PC-3 (cell line): Measurements from ENCODE around the gene KRTAP12-4. TPM values are rescaled to one million over a fixed set of nuclear protein-coding genes. Genes with fewer than 3 reads are reported as not detected.

ENCODE experiments used
- ATAC-seq: fragments of 200-7000 bp; cut with Tn5 transposase; 2 replicates; pipeline ENCODE4 v1.9.1; 2020; ENCODE audit warnings: mild to moderate bottlenecking, moderate library complexity
- BruUV-seq: library from RNA; stranded (reverse); fragments of 400-500 nt; replicated peaks from 2 replicates; lab custom pipeline; 2021; lab: Mats Ljungman, UMichigan
- CTCF ChIA-PET: fragments of 300-600 bp; sonication (Branson Sonifier 250); formaldehyde crosslinking; loops from one replicate; lab custom pipeline; 2022; ENCODE audit warnings: antibody characterized with exemption; lab: Charles Lee
- POLR2A ChIA-PET: fragments of 300-600 bp; sonication (Branson Sonifier 250); formaldehyde crosslinking; loops from one replicate; lab custom pipeline; 2022; ENCODE audit warnings: antibody characterized with exemption; ENCODE audit not compliant: unreplicated experiment; lab: Charles Lee
- DNase-seq: peaks from one replicate; pipeline ENCODE4 v3.0.0-alpha.2; 2015
- H2AFZ ChIP-seq: fragments of 300-600 bp; sonication (generic); 2 replicates; pipeline ENCODE4 v1.6.0; 2016; ENCODE audit warnings: antibody characterized with exemption, low read length
- H3F3A ChIP-seq: fragments of 300-600 bp; sonication (generic); one replicate; pipeline ENCODE4 v1.6.0; 2017; ENCODE audit warnings: antibody characterized with exemption, low read length, control low read depth, mild to moderate bottlenecking; ENCODE audit not compliant: unreplicated experiment
- H3K27ac ChIP-seq: fragments of 300-600 bp; sonication (generic); 2 replicates; pipeline ENCODE4 v1.5.1; 2016; ENCODE audit warnings: mild to moderate bottlenecking, low read length
- H3K27me3 ChIP-seq: fragments of 300-600 bp; sonication (generic); 2 replicates; pipeline ENCODE4 v1.6.1; 2016; ENCODE audit warnings: low read length, mixed read lengths
- H3K36me3 ChIP-seq: fragments of 300-600 bp; sonication (generic); 2 replicates; pipeline ENCODE4 v1.6.1; 2016; ENCODE audit warnings: low read depth, mixed run types, low read length, mixed read lengths
- H3K4me1 ChIP-seq: fragments of 300-600 bp; sonication (generic); 2 replicates; pipeline ENCODE4 v1.5.1; 2016; ENCODE audit warnings: low read length; ENCODE audit not compliant: insufficient read depth
- H3K4me2 ChIP-seq: fragments of 300-600 bp; sonication (generic); 2 replicates; pipeline ENCODE4 v1.6.0; 2016; ENCODE audit warnings: low read length
- H3K4me3 ChIP-seq: fragments of 300-600 bp; sonication (generic); 2 replicates; pipeline ENCODE4 v1.5.1; 2016; ENCODE audit warnings: mild to moderate bottlenecking, low read length, mixed read lengths
- H3K79me2 ChIP-seq: fragments of 300-600 bp; sonication (generic); 2 replicates; pipeline ENCODE4 v1.6.1; 2017; ENCODE audit warnings: low read length, mixed read lengths
- H3K9ac ChIP-seq: fragments of 300-600 bp; sonication (generic); 2 replicates; pipeline ENCODE4 v1.6.0; 2016; ENCODE audit warnings: mild to moderate bottlenecking, low read length
- H3K9me2 ChIP-seq: fragments of 300-600 bp; sonication (generic); replicated peaks from 2 replicates; pipeline ENCODE4 v1.6.1; 2016; ENCODE audit warnings: mixed run types, low read length, mixed read lengths
- H3K9me3 ChIP-seq: fragments of 300-600 bp; sonication (generic); 2 replicates; pipeline ENCODE4 v1.6.1; 2016; ENCODE audit warnings: low read length, mixed read lengths
- H4K20me1 ChIP-seq: fragments of 300-600 bp; sonication (generic); 2 replicates; pipeline ENCODE4 v1.6.1; 2016; ENCODE audit warnings: low read length, mixed read lengths
- EZH2 ChIP-seq: fragments of 300-600 bp; sonication (generic); IDR thresholded peaks from one replicate; pipeline ENCODE4 v1.6.1; 2017; ENCODE audit warnings: antibody characterized with exemption, mild to moderate bottlenecking, low read length; ENCODE audit not compliant: unreplicated experiment
- EZH2phosphoT487 ChIP-seq: fragments of 300-600 bp; sonication (generic); IDR thresholded peaks from 2 replicates; pipeline ENCODE4 v1.6.1; 2018; ENCODE audit warnings: mild to moderate bottlenecking, antibody characterized with exemption, low read length, borderline replicate concordance
- intact Hi-C: fragments of 100-400 bp; cut with micrococcal nuclease; formaldehyde crosslinking; loops from 2 replicates; pipeline ENCODE4 v1.9.0; 2023
- total RNA-seq: library from RNA; depleted of rRNA; stranded (reverse); fragments of >200 nt; gene quantifications from 2 replicates; pipeline ENCODE4 v1.2.3, GENCODE V29; 2014
- TF ChIP-seq, protein P1 (sequence below): fragments of 300-600 bp; sonication (generic); conservative IDR thresholded peaks from 2 replicates; pipeline ENCODE4 v1.5.1; 2017; ENCODE audit warnings: antibody characterized with exemption, low read depth, mild to moderate bottlenecking, low read length

KRTAP12-4 gene
- total RNA-seq, 1 experiment from 2014 or later, result not detected

DNA sequence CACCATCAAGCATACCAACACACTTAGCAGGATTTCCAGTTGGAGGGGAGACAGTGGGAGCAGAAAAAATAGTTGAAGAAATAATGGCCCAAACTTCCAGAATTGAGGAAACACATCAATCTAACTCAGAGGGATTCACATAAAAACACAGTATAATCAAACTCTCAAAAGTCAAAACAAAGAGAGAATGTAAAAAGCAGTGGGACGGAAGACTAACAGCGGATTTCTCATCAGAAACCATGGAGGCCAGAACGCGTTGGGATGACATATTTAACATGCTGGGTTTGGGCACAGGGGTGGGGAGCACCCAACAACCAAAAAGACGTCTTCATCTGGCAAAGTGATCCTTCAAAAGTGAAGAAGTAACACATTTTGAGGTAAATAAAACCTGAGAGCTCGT is 34.6 kb downstream of the KRTAP12-4 start:
- BruUV-seq, result no TSS peak
- no peak overlapping the region for H2AFZ ChIP-seq
- H3K4me3 ChIP-seq, result no peak overlapping the region
- no peak for DNase-seq
- no peak for ATAC-seq
- no peaks in the 10 kb centered on the region for H4K20me1 ChIP-seq
- ChIA-PET CTCF (interaction anchor here (1.2 kb wide), 1 partner anchor 123 kb away, joined by 5 read pairs; no protein-coding TSS in a partner anchor), POLR2A (no interaction called here)
- H3K79me2 ChIP-seq, result no peaks in the 10 kb centered on the region
- H3K27ac ChIP-seq, result no peak overlapping the region
- no peaks in the 10 kb centered on the region for H3F3A ChIP-seq
- no peak for TF ChIP-seq EZH2
- no peak for TF ChIP-seq EZH2phosphoT487
- TF ChIP-seq, protein P1, sequence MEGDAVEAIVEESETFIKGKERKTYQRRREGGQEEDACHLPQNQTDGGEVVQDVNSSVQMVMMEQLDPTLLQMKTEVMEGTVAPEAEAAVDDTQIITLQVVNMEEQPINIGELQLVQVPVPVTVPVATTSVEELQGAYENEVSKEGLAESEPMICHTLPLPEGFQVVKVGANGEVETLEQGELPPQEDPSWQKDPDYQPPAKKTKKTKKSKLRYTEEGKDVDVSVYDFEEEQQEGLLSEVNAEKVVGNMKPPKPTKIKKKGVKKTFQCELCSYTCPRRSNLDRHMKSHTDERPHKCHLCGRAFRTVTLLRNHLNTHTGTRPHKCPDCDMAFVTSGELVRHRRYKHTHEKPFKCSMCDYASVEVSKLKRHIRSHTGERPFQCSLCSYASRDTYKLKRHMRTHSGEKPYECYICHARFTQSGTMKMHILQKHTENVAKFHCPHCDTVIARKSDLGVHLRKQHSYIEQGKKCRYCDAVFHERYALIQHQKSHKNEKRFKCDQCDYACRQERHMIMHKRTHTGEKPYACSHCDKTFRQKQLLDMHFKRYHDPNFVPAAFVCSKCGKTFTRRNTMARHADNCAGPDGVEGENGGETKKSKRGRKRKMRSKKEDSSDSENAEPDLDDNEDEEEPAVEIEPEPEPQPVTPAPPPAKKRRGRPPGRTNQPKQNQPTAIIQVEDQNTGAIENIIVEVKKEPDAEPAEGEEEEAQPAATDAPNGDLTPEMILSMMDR, result no peak
- no peak overlapping the region for H3K9ac ChIP-seq
- peaks cover 13% of the 10 kb centered on the region for H3K9me3 ChIP-seq
- H3K4me1 ChIP-seq, result no peaks in the 10 kb centered on the region
- H3K36me3 ChIP-seq, result no peaks in the 10 kb centered on the region
- no peaks in the 10 kb centered on the region for H3K27me3 ChIP-seq
- no peaks in the 10 kb centered on the region for H3K9me2 ChIP-seq
- H3K4me2 ChIP-seq, result no peak overlapping the region
- intact Hi-C loops, result no loop called here

DNA sequence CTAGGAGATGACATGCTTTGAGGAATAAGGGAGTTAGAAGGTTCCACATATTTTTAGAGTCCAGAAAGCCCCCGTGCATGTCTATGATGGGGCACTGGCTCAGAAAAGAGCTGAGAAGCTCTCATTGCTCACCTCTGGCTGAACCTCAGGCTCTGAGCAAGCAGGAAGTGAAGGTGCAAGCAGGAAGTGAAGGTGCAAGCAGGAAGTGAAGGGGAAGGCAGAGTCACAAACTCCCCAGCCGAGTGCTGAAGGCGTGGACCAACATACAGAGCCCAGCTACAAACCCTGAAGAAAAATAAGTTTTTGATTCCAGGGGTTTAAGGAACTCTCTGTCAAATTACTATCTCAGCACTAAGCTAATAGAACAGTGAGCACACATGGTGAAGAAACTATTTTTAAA is 35.5 kb downstream of the KRTAP12-4 start:
- BruUV-seq, result no TSS peak
- H4K20me1 ChIP-seq, result no peaks in the 10 kb centered on the region
- H2AFZ ChIP-seq, result no peak overlapping the region
- H3K4me3 ChIP-seq, result no peak overlapping the region
- H3K9ac ChIP-seq, result no peak overlapping the region
- H3K9me2 ChIP-seq, result no peaks in the 10 kb centered on the region
- CTCF ChIA-PET, result interaction anchor here (1.2 kb wide), 1 partner anchor 124 kb away, joined by 5 read pairs; no protein-coding TSS in a partner anchor
- H3F3A ChIP-seq, result no peaks in the 10 kb centered on the region
- POLR2A ChIA-PET, result no interaction called here
- DNase-seq, result peak; percentile 19
- no peaks in the 10 kb centered on the region for H3K27me3 ChIP-seq
- peaks cover 13% of the 10 kb centered on the region for H3K9me3 ChIP-seq
- H3K4me1 ChIP-seq, result no peaks in the 10 kb centered on the region
- no peak overlapping the region for H3K27ac ChIP-seq
- TF ChIP-seq EZH2, result no peak
- intact Hi-C loops, result loop anchor here (1.0 kb wide), 1 partner anchor 174 kb away; no protein-coding TSS in a partner anchor
- no peaks in the 10 kb centered on the region for H3K36me3 ChIP-seq
- H3K79me2 ChIP-seq, result no peaks in the 10 kb centered on the region
- peak; percentile 29; the same call in 1 of the 2 replicates for ATAC-seq
- no peak overlapping the region for H3K4me2 ChIP-seq

DNA sequence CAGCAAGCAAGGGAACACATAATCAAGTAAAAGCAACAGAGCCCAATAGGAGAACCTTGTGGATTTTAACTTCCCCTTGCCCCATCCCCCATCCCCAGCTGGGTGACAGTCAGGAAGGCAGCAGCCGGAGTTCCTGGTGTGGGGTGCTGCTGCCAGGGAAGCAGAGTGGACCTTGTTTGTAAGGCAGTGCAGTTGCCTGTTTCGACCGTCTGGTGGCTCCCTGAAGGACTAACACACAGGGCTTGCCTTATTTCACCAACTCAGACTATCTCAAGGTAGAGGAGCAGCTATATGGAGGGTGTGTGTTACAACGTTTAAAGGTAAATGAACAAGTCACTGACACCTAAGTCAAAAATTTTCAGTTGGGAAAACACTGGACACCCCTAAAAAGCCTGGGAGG is 36.0 kb downstream of the KRTAP12-4 start:
- H2AFZ ChIP-seq, result no peak overlapping the region
- H3K27me3 ChIP-seq, result no peaks in the 10 kb centered on the region
- H3K79me2 ChIP-seq, result no peaks in the 10 kb centered on the region
- no peak overlapping the region for H3K27ac ChIP-seq
- ChIA-PET CTCF (interaction anchor here (1.2 kb wide), 1 partner anchor 124 kb away, joined by 5 read pairs; no protein-coding TSS in a partner anchor), POLR2A (no interaction called here)
- intact Hi-C loops, result loop anchor here (1.0 kb wide), 1 partner anchor 175 kb away; no protein-coding TSS in a partner anchor
- H3K4me2 ChIP-seq, result no peak overlapping the region
- no peaks in the 10 kb centered on the region for H3K4me1 ChIP-seq
- TF ChIP-seq, protein P1, result peak; percentile 47
- TF ChIP-seq EZH2, result no peak
- H4K20me1 ChIP-seq, result no peaks in the 10 kb centered on the region
- H3K9me3 ChIP-seq, result peaks cover 10% of the 10 kb centered on the region
- ATAC-seq, result peak; percentile 81
- no peak overlapping the region for H3K4me3 ChIP-seq
- no peaks in the 10 kb centered on the region for H3F3A ChIP-seq
- BruUV-seq, result no TSS peak
- no peaks in the 10 kb centered on the region for H3K36me3 ChIP-seq
- DNase-seq, result peak; percentile 22
- no peak overlapping the region for H3K9ac ChIP-seq
- H3K9me2 ChIP-seq, result no peaks in the 10 kb centered on the region
